Transverse colon (tissue), 4 donors: ENCODE results near the gene CCDC33. TPM values are rescaled to one million over a fixed set of nuclear protein-coding genes. Genes with fewer than 3 reads are reported as not detected.

Source experiments
- DNase-seq: peaks from one replicate; pipeline ENCODE4 v3.0.0-alpha.2; 2019
- H3K27ac ChIP-seq, 4 donors: fragments of 200-600 bp; sonication (generic); 2 replicates each; pipeline ENCODE4 v1.5.1; 2016 to 2018; ENCODE audit warnings: inconsistent platforms in 4 of 4
- H3K27me3 ChIP-seq: fragments of 200-600 bp; sonication (generic); 2 replicates; pipeline ENCODE4 v1.5.1; 2017; ENCODE audit warnings: inconsistent platforms
- H3K36me3 ChIP-seq, 4 donors: fragments of 200-600 bp; sonication (generic); 2 replicates each; pipeline ENCODE4 v1.5.1; 2017 to 2019; ENCODE audit warnings: inconsistent platforms in 4 of 4
- H3K4me1 ChIP-seq, 4 donors: fragments of 200-600 bp; sonication (generic); 2 replicates each; pipeline ENCODE4 v1.5.1; 2017 to 2020; ENCODE audit warnings: inconsistent platforms in 4 of 4
- H3K4me3 ChIP-seq, 4 donors: fragments of 200-600 bp; sonication (generic); 1 replicate in 1 of 4; 2 replicates in 3 of 4; pipeline versions ENCODE4 v1.5.1 to v1.6.1; 2017 to 2019; ENCODE audit warnings: inconsistent platforms in 4 of 4
- H3K9me3 ChIP-seq, 2 donors: fragments of 200-600 bp; sonication (generic); 2 replicates each; pipeline ENCODE4 v1.5.1; 2017 to 2019; ENCODE audit warnings: inconsistent platforms in 2 of 2
- EP300 ChIP-seq: sonication (generic); formaldehyde crosslinking; IDR thresholded peaks from one replicate; pipeline ENCODE4 v1.6.1; 2017; ENCODE audit warnings: antibody characterized with exemption, low read depth
- POLR2A ChIP-seq: fragments of 450-650 bp; IDR thresholded peaks from one replicate; pipeline ENCODE4 v1.6.1; 2016; ENCODE audit warnings: antibody characterized with exemption, mild to moderate bottlenecking, moderate library complexity
- POLR2AphosphoS5 ChIP-seq, 3 donors: sonication (generic); formaldehyde crosslinking; IDR thresholded peaks; one replicate each; pipeline ENCODE4 v1.6.1; 2016; ENCODE audit warnings: antibody characterized with exemption in 3 of 3
- WGBS, 2 donors: methylation state at CpG; one replicate each; pipeline ENCODE4 v1.1.5; 2018; ENCODE audit warnings: low coverage in 1 of 2; 5-methylcytosine and 5-hydroxymethylcytosine counted together
- in situ Hi-C, 4 donors: fragments of 200-750 bp; cut with MboI; loops; one replicate each; pipeline versions ENCODE4 v1.15.0 to v1.15.1; 2017; ENCODE audit warnings: low sequenced_read_pairs in 3 of 4, low pct_ligation_motif_present in 1 of 4, low pct_unique_long_range_greater_than_20kb in 1 of 4
- intact Hi-C: fragments of 100-400 bp; cut with DNase I; formaldehyde crosslinking; loops from one replicate; pipeline ENCODE4 v1.15.1; 2023; ENCODE audit warnings: low total_unique reads
- total RNA-seq, 4 donors: library from RNA; depleted of rRNA; stranded (reverse); fragments of >200 nt; gene quantifications; one replicate each; pipeline ENCODE4 v1.1.0, GENCODE V29; 2016
- TF ChIP-seq, protein P1 (sequence below), 5 experiments: fragments of 200-600 bp in 3 of 5; fragments of 450-650 bp in 2 of 5; sonication (generic) in 3 of 5; IDR thresholded peaks; 1 replicate in 2 of 5; 2 replicates in 3 of 5; pipeline ENCODE4 v1.5.1; 2016 to 2017; ENCODE audit warnings: antibody characterized with exemption in 5 of 5, inconsistent platforms in 3 of 5, mild to moderate bottlenecking in 2 of 5, moderate library complexity in 1 of 5

The CCDC33 gene
- total RNA-seq, 4 donors from 2014 or later: 0.16 TPM; not detected in 3

- Histone ChIP-seq H3K36me3 (no peaks in the 10 kb centered on the region), H3K9me3 (no peaks in the 10 kb centered on the region), H3K4me3 (no peak overlapping the region), H3K27me3 (no peaks in the 10 kb centered on the region), H3K27ac (no peak overlapping the region), H3K4me1 (no peaks in the 10 kb centered on the region)
- 80 to 84% methylated on average over 4 to 8 of the region's 11 CpGs for WGBS, 2 donors
- no peak for DNase-seq
- intact Hi-C loops (no loop called here), in situ Hi-C loops (no loop called here)
- TF ChIP-seq POLR2A: no peak
- TF ChIP-seq, protein P1, sequence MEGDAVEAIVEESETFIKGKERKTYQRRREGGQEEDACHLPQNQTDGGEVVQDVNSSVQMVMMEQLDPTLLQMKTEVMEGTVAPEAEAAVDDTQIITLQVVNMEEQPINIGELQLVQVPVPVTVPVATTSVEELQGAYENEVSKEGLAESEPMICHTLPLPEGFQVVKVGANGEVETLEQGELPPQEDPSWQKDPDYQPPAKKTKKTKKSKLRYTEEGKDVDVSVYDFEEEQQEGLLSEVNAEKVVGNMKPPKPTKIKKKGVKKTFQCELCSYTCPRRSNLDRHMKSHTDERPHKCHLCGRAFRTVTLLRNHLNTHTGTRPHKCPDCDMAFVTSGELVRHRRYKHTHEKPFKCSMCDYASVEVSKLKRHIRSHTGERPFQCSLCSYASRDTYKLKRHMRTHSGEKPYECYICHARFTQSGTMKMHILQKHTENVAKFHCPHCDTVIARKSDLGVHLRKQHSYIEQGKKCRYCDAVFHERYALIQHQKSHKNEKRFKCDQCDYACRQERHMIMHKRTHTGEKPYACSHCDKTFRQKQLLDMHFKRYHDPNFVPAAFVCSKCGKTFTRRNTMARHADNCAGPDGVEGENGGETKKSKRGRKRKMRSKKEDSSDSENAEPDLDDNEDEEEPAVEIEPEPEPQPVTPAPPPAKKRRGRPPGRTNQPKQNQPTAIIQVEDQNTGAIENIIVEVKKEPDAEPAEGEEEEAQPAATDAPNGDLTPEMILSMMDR (IDR thresholded peaks at IDR 0.05): no peak
- no peak for TF ChIP-seq EP300
- TF ChIP-seq POLR2AphosphoS5 (IDR thresholded peaks at IDR 0.05): no peak
Observed at GRCh38 chr15:74330861-74331408, 94.8 kb downstream of the CCDC33 start.

DNA sequence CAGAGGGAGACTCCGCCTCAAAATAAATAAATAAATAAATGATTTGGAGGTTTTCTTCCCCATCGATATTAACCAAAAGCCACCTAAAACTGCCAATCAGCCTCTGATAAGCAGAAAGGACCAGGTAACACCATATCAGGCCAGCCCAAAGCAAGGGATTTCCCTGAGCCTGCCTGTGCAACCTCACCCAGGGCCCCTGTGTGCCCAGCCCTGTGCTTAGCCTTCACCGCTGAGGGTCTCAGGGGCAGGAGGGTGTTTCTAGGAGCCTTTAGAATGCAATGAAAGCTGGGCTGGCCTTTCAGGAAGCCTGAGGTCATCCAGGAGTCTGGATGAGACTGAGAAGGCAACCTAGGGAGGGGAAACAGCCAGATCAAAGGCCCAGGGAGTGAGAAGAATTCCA lies 95.9 kb downstream of the CCDC33 start:
- TF ChIP-seq EP300 (no peak), POLR2A (no peak)
- TF ChIP-seq, protein P1 (IDR thresholded peaks at IDR 0.05): no peak
- Histone ChIP-seq H3K27ac (no peak overlapping the region), H3K4me3 (no peak overlapping the region), H3K36me3 (no peaks in the 10 kb centered on the region), H3K4me1 (no peaks in the 10 kb centered on the region), H3K9me3 (no peaks in the 10 kb centered on the region), H3K27me3 (no peaks in the 10 kb centered on the region)
- intact Hi-C loops (no loop called here), in situ Hi-C loops (no loop called here)
- no peak for DNase-seq
- WGBS, 2 donors: 60 to 86% methylated on average over 1 to 3 of the region's 3 CpGs

DNA sequence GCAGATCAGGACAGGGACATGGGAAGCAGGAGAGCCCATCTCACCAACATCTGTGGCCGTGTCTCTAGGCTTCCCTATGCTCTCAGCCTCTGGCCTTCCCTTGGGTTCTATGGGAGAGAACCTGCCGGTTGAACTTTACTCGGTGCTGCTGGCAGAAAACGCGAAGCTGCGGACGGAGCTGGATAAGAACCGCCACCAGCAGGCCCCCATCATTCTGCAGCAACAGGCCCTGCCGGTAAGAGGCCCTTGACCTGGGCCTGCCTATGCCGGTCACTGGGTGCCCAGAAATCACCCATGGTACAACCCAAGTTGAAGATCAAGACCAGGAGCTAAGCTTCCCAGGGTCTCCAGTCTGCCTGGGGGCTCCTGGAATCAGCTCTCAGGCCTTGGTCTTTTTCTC lies 96.5 kb downstream of the CCDC33 start:
- Histone ChIP-seq H3K27me3 (no peaks in the 10 kb centered on the region), H3K4me1 (no peaks in the 10 kb centered on the region), H3K9me3 (no peaks in the 10 kb centered on the region), H3K4me3 (no peak overlapping the region), H3K36me3 (no peaks in the 10 kb centered on the region), H3K27ac (no peak overlapping the region)
- TF ChIP-seq EP300 (no peak), POLR2AphosphoS5 (IDR thresholded peaks at IDR 0.05) (no peak), POLR2A (no peak)
- TF ChIP-seq, protein P1 (IDR thresholded peaks at IDR 0.05): no peak
- WGBS, 2 donors: 40 to 94% methylated on average over 1 to 10 of the region's 10 CpGs
- intact Hi-C loops (no loop called here), in situ Hi-C loops (no loop called here)
- no peak for DNase-seq

GRCh38 chr15:74333093-74333492 lies 97.0 kb downstream of the CCDC33 start:
- WGBS, 2 donors: 90% methylated on average over 5 of the region's 5 CpGs; no CpG with 5 or more reads in 1 of the 2 donors
- no peaks in the 10 kb centered on the region for H3K9me3 ChIP-seq
- no peaks in the 10 kb centered on the region for H3K4me1 ChIP-seq
- H3K36me3 ChIP-seq: no peaks in the 10 kb centered on the region
- no peak overlapping the region for H3K4me3 ChIP-seq
- in situ Hi-C loops (no loop called here), intact Hi-C loops (no loop called here)
- DNase-seq: no peak
- H3K27ac ChIP-seq: no peak overlapping the region
- no peaks in the 10 kb centered on the region for H3K27me3 ChIP-seq
- TF ChIP-seq, protein P1 (IDR thresholded peaks at IDR 0.05): no peak
- TF ChIP-seq EP300: no peak
